ENCODE results near the gene CUL9.

Gene CUL9

DNA sequence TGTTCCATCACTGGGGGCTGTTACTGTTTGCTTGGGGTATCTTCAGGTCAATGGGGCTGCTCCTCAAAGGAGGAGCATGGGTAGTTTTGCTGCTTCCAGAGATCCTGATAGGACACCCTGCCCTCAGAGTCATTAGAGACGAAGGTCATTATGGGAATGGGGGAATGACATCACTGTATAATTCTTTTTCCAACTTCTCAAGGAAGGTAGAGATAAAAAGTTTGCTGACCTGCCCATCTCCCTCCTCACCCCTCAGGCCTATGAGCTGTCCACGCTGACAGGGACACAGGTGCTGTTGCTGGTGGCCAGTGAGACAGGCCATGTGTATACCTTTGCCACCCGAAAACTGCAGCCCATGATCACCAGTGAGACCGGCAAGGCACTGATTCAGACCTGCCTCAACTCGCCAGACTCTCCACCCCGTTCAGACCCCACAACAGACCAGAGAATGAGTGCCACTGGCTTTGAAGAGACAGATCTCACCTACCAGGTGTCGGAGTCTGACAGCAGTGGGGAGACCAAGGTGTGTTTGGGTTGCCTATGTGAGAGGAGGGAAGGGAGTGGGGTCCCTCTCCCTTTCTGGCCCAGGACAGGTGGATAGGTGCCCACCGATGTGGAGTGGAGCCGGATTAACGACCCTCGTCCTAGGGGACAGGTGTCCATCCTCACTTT, 8.3 kb upstream of the CUL9 start:
- no peaks in the 10 kb centered on the region for H3K9me3 ChIP-seq (ENCODE audit: low read length)
- H3K4me3 ChIP-seq (ENCODE audit: low read depth, low read length, poor library complexity, severe bottlenecking) = peak overlapping the region; percentile 85
- TF ChIP-seq EZH2 (IDR thresholded peaks at IDR 0.05; ENCODE audit: borderline replicate concordance, low read length) = no peak
- TF ChIP-seq, protein P1, sequence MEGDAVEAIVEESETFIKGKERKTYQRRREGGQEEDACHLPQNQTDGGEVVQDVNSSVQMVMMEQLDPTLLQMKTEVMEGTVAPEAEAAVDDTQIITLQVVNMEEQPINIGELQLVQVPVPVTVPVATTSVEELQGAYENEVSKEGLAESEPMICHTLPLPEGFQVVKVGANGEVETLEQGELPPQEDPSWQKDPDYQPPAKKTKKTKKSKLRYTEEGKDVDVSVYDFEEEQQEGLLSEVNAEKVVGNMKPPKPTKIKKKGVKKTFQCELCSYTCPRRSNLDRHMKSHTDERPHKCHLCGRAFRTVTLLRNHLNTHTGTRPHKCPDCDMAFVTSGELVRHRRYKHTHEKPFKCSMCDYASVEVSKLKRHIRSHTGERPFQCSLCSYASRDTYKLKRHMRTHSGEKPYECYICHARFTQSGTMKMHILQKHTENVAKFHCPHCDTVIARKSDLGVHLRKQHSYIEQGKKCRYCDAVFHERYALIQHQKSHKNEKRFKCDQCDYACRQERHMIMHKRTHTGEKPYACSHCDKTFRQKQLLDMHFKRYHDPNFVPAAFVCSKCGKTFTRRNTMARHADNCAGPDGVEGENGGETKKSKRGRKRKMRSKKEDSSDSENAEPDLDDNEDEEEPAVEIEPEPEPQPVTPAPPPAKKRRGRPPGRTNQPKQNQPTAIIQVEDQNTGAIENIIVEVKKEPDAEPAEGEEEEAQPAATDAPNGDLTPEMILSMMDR (IDR thresholded peaks at IDR 0.05; ENCODE audit: low read length) = no peak
- H3K27me3 ChIP-seq (ENCODE audit: insufficient read depth, low read length) = no peaks in the 10 kb centered on the region
- H3K36me3 ChIP-seq (ENCODE audit: insufficient read depth, low read length) = peaks cover 36% of the 10 kb centered on the region
- H3K4me1 ChIP-seq (ENCODE audit: insufficient read depth, low read length, severe bottlenecking) = peaks cover 32% of the 10 kb centered on the region
- H4K20me1 ChIP-seq (ENCODE audit: insufficient read depth, low read length) = no peaks in the 10 kb centered on the region
- peak overlapping the region; percentile 85 for H3K4me2 ChIP-seq (ENCODE audit: low read length)
- H2AFZ ChIP-seq (ENCODE audit: low read length) = no peak overlapping the region
- H3F3A ChIP-seq (ENCODE audit: insufficient read depth, low read length) = no peaks in the 10 kb centered on the region; the same call in 1 of the 2 replicates
- H3K9ac ChIP-seq (ENCODE audit: low read length) = peak overlapping the region; percentile 97
- peaks cover 18% of the 10 kb centered on the region for H3K79me2 ChIP-seq (ENCODE audit: insufficient read depth, low read length)
- no peaks in the 10 kb centered on the region for H3K9me2 ChIP-seq (ENCODE audit: low read depth, low read length)
- H3K27ac ChIP-seq (ENCODE audit: low read depth, low read length, poor library complexity, severe bottlenecking) = peak overlapping the region; percentile 82

DNA sequence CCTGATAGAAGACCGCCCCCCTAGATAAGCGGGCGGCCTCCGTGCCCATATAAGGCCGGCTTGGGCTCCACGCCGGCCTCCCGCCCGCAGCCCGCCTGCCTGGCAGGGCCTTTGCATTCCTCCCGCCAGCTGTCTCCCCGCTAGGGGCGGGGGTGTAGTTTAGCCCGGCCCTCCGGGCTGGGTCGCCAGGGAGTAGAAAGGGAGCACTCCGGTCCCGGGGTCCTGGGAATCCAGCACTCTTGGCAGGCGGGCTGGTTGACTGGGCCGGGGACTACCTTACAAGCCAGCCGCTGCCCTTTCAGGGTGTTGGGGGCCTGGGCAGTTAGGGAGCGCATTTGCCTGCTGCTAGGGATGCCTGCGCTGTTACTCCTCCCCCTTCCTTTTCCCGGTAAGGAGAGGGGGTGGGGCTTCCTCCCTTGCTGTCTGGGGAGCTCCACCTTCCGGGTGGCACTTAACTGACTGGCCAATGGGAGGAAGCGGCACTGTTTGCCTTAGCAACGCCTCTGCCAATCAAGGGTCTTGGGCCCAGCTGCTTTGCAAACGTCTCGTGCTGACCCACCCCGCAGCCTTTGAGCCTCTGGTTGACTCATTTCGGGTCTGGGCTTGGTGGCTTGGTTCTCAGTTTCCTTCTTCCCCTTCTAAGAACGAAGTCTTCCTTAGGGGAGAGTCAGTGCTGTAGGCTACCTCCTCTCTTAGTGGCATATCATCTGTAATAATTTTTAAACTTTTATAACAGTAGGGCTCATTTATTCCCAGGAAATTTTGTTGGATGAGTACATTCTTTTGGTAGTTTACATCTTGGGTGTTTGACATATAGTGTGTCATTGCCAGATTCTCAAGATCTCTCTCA, 7.5 kb upstream of the CUL9 start:
- peak overlapping the region; percentile 85 for H3K4me3 ChIP-seq (ENCODE audit: low read depth, low read length, poor library complexity, severe bottlenecking)
- peak overlapping the region; percentile 82 for H3K27ac ChIP-seq (ENCODE audit: low read depth, low read length, poor library complexity, severe bottlenecking)
- H3K9me2 ChIP-seq (ENCODE audit: low read depth, low read length) = no peaks in the 10 kb centered on the region
- no peaks in the 10 kb centered on the region; the same call in 1 of the 2 replicates for H3F3A ChIP-seq (ENCODE audit: insufficient read depth, low read length)
- no peaks in the 10 kb centered on the region for H3K27me3 ChIP-seq (ENCODE audit: insufficient read depth, low read length)
- H3K9me3 ChIP-seq (ENCODE audit: low read length) = no peaks in the 10 kb centered on the region
- H3K4me1 ChIP-seq (ENCODE audit: insufficient read depth, low read length, severe bottlenecking) = peaks cover 32% of the 10 kb centered on the region
- H4K20me1 ChIP-seq (ENCODE audit: insufficient read depth, low read length) = no peaks in the 10 kb centered on the region
- no peak for TF ChIP-seq EZH2 (IDR thresholded peaks at IDR 0.05; ENCODE audit: borderline replicate concordance, low read length)
- TF ChIP-seq, protein P1 (IDR thresholded peaks at IDR 0.05; ENCODE audit: low read length) = no peak
- H2AFZ ChIP-seq (ENCODE audit: low read length) = no peak overlapping the region
- H3K4me2 ChIP-seq (ENCODE audit: low read length) = peak overlapping the region; percentile 85
- peaks cover 44% of the 10 kb centered on the region for H3K36me3 ChIP-seq (ENCODE audit: insufficient read depth, low read length)
- H3K9ac ChIP-seq (ENCODE audit: low read length) = peak overlapping the region; percentile 97; the same call in 1 of the 2 replicates
- peaks cover 18% of the 10 kb centered on the region for H3K79me2 ChIP-seq (ENCODE audit: insufficient read depth, low read length)

DNA sequence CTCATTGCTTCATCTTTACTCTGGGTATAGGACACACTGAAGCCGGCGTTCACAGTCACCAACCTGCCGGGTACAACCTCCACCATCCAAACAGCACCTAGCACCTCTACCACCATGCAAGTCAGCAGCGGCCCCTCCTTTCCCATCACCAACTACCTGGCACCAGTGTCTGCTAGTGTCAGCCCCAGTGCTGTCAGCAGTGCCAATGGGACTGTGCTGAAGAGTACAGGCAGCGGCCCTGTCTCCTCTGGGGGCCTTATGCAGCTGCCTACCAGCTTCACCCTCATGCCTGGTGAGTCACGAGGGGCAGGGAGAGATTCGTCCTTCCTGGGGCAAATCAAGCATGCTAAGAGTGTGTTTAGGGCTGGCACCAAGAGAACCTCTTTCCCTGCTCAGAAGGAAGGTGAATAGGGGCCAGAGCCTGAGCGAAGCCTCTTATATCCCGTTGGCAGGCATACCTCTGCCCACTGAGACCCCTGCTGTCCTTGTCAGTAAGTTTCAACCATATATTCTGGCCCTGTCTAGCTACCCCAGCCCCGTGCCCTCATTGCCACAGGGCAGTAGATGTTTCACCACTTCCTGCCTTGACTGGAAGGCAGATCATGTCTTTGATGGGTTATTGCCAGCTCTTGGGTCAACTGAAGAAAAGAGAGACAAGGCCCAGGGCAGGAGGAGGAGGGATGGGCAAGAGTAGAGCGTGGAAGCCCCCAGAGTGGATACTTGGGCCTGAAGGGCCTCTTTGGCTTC, 6.1 kb upstream of the CUL9 start:
- no peak overlapping the region for H3K4me2 ChIP-seq (ENCODE audit: low read length)
- no peak overlapping the region for H3K9ac ChIP-seq (ENCODE audit: low read length)
- no peak overlapping the region for H3K4me3 ChIP-seq (ENCODE audit: low read depth, low read length, poor library complexity, severe bottlenecking)
- no peak overlapping the region for H2AFZ ChIP-seq (ENCODE audit: low read length)
- TF ChIP-seq, protein P1 (IDR thresholded peaks at IDR 0.05; ENCODE audit: low read length) = no peak
- TF ChIP-seq EZH2 (IDR thresholded peaks at IDR 0.05; ENCODE audit: borderline replicate concordance, low read length) = no peak
- no peaks in the 10 kb centered on the region for H3K27me3 ChIP-seq (ENCODE audit: insufficient read depth, low read length)
- H3F3A ChIP-seq (ENCODE audit: insufficient read depth, low read length) = no peaks in the 10 kb centered on the region; the same call in 1 of the 2 replicates
- no peaks in the 10 kb centered on the region for H3K9me2 ChIP-seq (ENCODE audit: low read depth, low read length)
- peaks cover 48% of the 10 kb centered on the region for H3K36me3 ChIP-seq (ENCODE audit: insufficient read depth, low read length)
- no peaks in the 10 kb centered on the region for H4K20me1 ChIP-seq (ENCODE audit: insufficient read depth, low read length)
- H3K79me2 ChIP-seq (ENCODE audit: insufficient read depth, low read length) = peaks cover 18% of the 10 kb centered on the region
- no peaks in the 10 kb centered on the region for H3K9me3 ChIP-seq (ENCODE audit: low read length)
- no peak overlapping the region for H3K27ac ChIP-seq (ENCODE audit: low read depth, low read length, poor library complexity, severe bottlenecking)
- peaks cover 29% of the 10 kb centered on the region for H3K4me1 ChIP-seq (ENCODE audit: insufficient read depth, low read length, severe bottlenecking)
